K562 (cell line): ENCODE measurements around the gene ITPR1. TPM values are rescaled to one million over a fixed set of nuclear protein-coding genes. Genes with fewer than 3 reads are reported as not detected.

ENCODE experiments used
- CREB3L1 ChIP-seq: fragments of 450-650 bp; IDR thresholded peaks from 2 replicates; pipeline ENCODE4 v1.6.1; 2014; ENCODE audit warnings: low read depth, mild to moderate bottlenecking, moderate library complexity, borderline replicate concordance
- E2F8 ChIP-seq: fragments of 450-650 bp; IDR thresholded peaks from 2 replicates; pipeline ENCODE4 v1.7.1; 2018; ENCODE audit warnings: mild to moderate bottlenecking, low read depth; ENCODE audit not compliant: partially characterized antibody
- KDM2B ChIP-seq: fragments of 250-450 bp; sonication (Bioruptor Pico); IDR thresholded peaks from 2 replicates; pipeline ENCODE4 v1.8.0; 2021; ENCODE audit warnings: mild to moderate bottlenecking, moderate library complexity
- MXI1 ChIP-seq: IDR thresholded peaks from 2 replicates; pipeline ENCODE4 v1.6.1; 2011; ENCODE audit warnings: low read depth, mild to moderate bottlenecking, improper control_type of control experiment, low read length
- NR2C2 ChIP-seq, 2 experiments: fragments of 200-800 bp in 1 of 2; sonication (Bioruptor generic) in 1 of 2; sonication (generic) in 1 of 2; formaldehyde crosslinking in 1 of 2; IDR thresholded peaks; 2 replicates each; pipeline versions ENCODE4 v1.6.1 to v1.8.0; 2016 to 2022; ENCODE audit warnings: mild to moderate bottlenecking in 1 of 2, missing compliant biosample characterization in 1 of 2, missing genetic modification characterization in 1 of 2, missing genetic modification reagents in 1 of 2
- NRF1 ChIP-seq, 2 experiments: fragments of 450-650 bp; IDR thresholded peaks in 1 of 2; conservative IDR thresholded peaks in 1 of 2; 2 replicates each; pipeline ENCODE4 v1.6.1; 2014; ENCODE audit warnings: mild to moderate bottlenecking in 2 of 2
- RNF2 ChIP-seq: sonication (generic); IDR thresholded peaks from 2 replicates; pipeline ENCODE4 v1.6.1; 2016
- SOX6 ChIP-seq: fragments of 450-650 bp; IDR thresholded peaks from 2 replicates; pipeline ENCODE4 v1.6.1; 2014; ENCODE audit warnings: mild to moderate bottlenecking
- SUPT5H ChIP-seq: fragments of 450-650 bp; IDR thresholded peaks from 2 replicates; pipeline ENCODE4 v1.6.1; 2016
- TEAD1 ChIP-seq, 2 experiments: fragments of 450-650 bp in 1 of 2; sonication (generic) in 1 of 2; formaldehyde crosslinking; IDR thresholded peaks; 2 replicates each; pipeline versions ENCODE4 v1.4.0 to v1.8.0; 2020 to 2022; ENCODE audit warnings: mild to moderate bottlenecking in 2 of 2, missing genetic modification reagents in 1 of 2
- ZHX1 ChIP-seq: fragments of 150-350 bp; conservative IDR thresholded peaks from 2 replicates; pipeline ENCODE4 v1.6.1; 2014; ENCODE audit warnings: low read length
- ZMIZ1 ChIP-seq, 2 experiments: fragments of 150-350 bp in 1 of 2; IDR thresholded peaks; 2 replicates each; pipeline ENCODE4 v1.6.1; 2012 to 2016; ENCODE audit warnings: low read depth in 2 of 2, low read length in 2 of 2, mild to moderate bottlenecking in 1 of 2, moderate library complexity in 1 of 2
- ZNF512 ChIP-seq: IDR thresholded peaks from 2 replicates; pipeline ENCODE4 v1.6.1; 2016; ENCODE audit warnings: missing genetic modification characterization, missing compliant biosample characterization
- polyA plus RNA-seq, 8 experiments: library from polyadenylated mRNA; depleted of rRNA in 4 of 8; stranded (reverse) in 5 of 8; unstranded in 3 of 8; fragments of >200 nt; fragmentation: Nextera tagmentation in 2 of 8; fragmentation: Illumina TruSeq in 1 of 8; extraction: Ambion mirVana in 2 of 8; extraction: Trizol in 1 of 8; gene quantifications; 2 replicates each; pipeline versions ENCODE4 v1.2.1 to v1.2.3, GENCODE V29; 2011 to 2014; ENCODE audit warnings: inconsistent platforms in 1 of 8, missing spikeins in 1 of 8
- total RNA-seq, 7 experiments: library from RNA; depleted of rRNA in 6 of 7; stranded (reverse); fragments of >200 nt in 6 of 7; fragmentation: Illumina TruSeq in 2 of 7; extraction: Trizol in 2 of 7; gene quantifications; 2 replicates each; pipeline versions ENCODE4 v1.2.1 to v1.2.3, GENCODE V29; 2011 to 2021; ENCODE audit warnings: low replicate concordance in 1 of 7

ITPR1 gene
- total and polyA plus RNA-seq, 9 of the 15 experiments (the other 6 are each of a cell fraction or from before 2014, with no cell fraction given), result 22.4 to 40.0 (median 27.4) TPM

- TF ChIP-seq ZHX1, result no peak
- TF ChIP-seq ZNF512 (tag), result no peak
- peak in 1 of 2 experiments; percentile 23; a peak in 1 of 4 replicates for TF ChIP-seq TEAD1 (CRISPR knock-in tag; IDR thresholded peaks at IDR 0.05)
- TF ChIP-seq RNF2, result peak; percentile 95
- no peak for TF ChIP-seq E2F8
- TF ChIP-seq NR2C2 (CRISPR knock-in tag; IDR thresholded peaks at IDR 0.05), result no peak
- peak; percentile 79; the same call in 1 of the 2 replicates for TF ChIP-seq NR2C2 (tag; IDR thresholded peaks at IDR 0.05)
- TF ChIP-seq SOX6, result 0 out of 2 replicates have a peak, but pooled peaks have one; percentile 49
- TF ChIP-seq ZMIZ1 (IDR thresholded peaks at IDR 0.05; ENCODE audit: low read depth in 2 of 2, low read length in 2 of 2), result peak; percentile 53 to 90; a peak in 3 of 4 replicates
- TF ChIP-seq NRF1 (conservative IDR thresholded peaks at IDR 0.05 in 1 of 2, IDR thresholded peaks at IDR 0.05 in 1 of 2), result peak; percentile 73 to 77
- peak; percentile 90 for TF ChIP-seq CREB3L1
- TF ChIP-seq SUPT5H, result peak; percentile 99
- TF ChIP-seq MXI1, result peak; percentile 96
- peak; percentile 29; the same call in 1 of the 2 replicates for TF ChIP-seq KDM2B (CRISPR knock-in tag)
These were observed at the start of gene ITPR1 (continued) for GRCh38 chr3:4493014-4493940.
